ENCODE results near the gene IMP3.

- TF ChIP-seq EP300 (IDR thresholded peaks at IDR 0.05) (no peak), CTCF (IDR thresholded peaks at IDR 0.05) (no peak), POLR2AphosphoS5 (IDR thresholded peaks at IDR 0.05) (no peak), POLR2A (IDR thresholded peaks at IDR 0.05) (no peak)
Measured at GRCh38 chr15:75685195-75685594, 45.2 kb upstream of the IMP3 start.

Measured in sigmoid colon (tissue), 4 donors.